SK-N-MC (cell line): ENCODE results near the gene MSANTD7.

Experiments
- DNase-seq: peaks from one replicate; pipeline ENCODE4 v3.0.0-alpha.2; 2011; ENCODE audit warnings: low read depth, low spot score
- H3K27ac ChIP-seq: fragments of 200-600 bp; sonication (generic); 2 replicates; pipeline ENCODE4 v1.5.1; 2016; ENCODE audit warnings: mixed run types
- H3K36me3 ChIP-seq: fragments of 200-600 bp; sonication (generic); 2 replicates; pipeline ENCODE4 v1.6.1; 2017; ENCODE audit warnings: antibody characterized with exemption, low read length, mixed read lengths; ENCODE audit not compliant: insufficient read depth
- H3K4me3 ChIP-seq: fragments of 200-600 bp; sonication (generic); 2 replicates; pipeline ENCODE4 v1.5.1; 2016
- H3K9ac ChIP-seq: fragments of 200-600 bp; sonication (generic); 2 replicates; pipeline ENCODE4 v1.8.0; 2017; ENCODE audit warnings: mixed run types, mixed read lengths; ENCODE audit not compliant: insufficient read length
- H3K9me3 ChIP-seq: fragments of 200-600 bp; sonication (generic); 2 replicates; pipeline ENCODE4 v1.6.1; 2017; ENCODE audit warnings: low read depth, mild to moderate bottlenecking, antibody characterized with exemption, low read length, moderate library complexity, mixed read lengths
- EZH2 ChIP-seq: fragments of 200-600 bp; sonication (generic); IDR thresholded peaks from one replicate; pipeline ENCODE4 v1.6.1; 2017; ENCODE audit warnings: antibody characterized with exemption
- FOXP2 ChIP-seq: optimal IDR thresholded peaks from 2 replicates; pipeline ENCODE3; 2011; ENCODE audit warnings: mild to moderate bottlenecking, moderate library complexity; ENCODE audit not compliant: insufficient read depth; ENCODE audit errors: extremely low read length, control extremely low read depth
- POLR2AphosphoS5 ChIP-seq: IDR thresholded peaks from 2 replicates; pipeline ENCODE4 v1.6.1; 2012; ENCODE audit warnings: mild to moderate bottlenecking, low read depth, low read length, borderline replicate concordance

Gene MSANTD7, protein sequence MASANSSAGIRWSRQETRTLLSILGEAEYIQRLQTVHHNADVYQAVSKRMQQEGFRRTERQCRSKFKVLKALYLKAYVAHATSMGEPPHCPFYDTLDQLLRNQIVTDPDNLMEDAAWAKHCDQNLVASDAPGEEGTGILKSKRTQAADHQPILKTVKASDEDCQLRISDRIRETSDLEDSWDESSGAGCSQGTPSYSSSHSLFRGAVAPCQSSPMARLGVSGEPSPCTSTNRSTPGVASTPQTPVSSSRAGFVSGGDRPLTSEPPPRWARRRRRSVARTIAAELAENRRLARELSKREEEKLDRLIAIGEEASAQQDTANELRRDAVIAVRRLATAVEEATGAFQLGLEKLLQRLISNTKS

DNA sequence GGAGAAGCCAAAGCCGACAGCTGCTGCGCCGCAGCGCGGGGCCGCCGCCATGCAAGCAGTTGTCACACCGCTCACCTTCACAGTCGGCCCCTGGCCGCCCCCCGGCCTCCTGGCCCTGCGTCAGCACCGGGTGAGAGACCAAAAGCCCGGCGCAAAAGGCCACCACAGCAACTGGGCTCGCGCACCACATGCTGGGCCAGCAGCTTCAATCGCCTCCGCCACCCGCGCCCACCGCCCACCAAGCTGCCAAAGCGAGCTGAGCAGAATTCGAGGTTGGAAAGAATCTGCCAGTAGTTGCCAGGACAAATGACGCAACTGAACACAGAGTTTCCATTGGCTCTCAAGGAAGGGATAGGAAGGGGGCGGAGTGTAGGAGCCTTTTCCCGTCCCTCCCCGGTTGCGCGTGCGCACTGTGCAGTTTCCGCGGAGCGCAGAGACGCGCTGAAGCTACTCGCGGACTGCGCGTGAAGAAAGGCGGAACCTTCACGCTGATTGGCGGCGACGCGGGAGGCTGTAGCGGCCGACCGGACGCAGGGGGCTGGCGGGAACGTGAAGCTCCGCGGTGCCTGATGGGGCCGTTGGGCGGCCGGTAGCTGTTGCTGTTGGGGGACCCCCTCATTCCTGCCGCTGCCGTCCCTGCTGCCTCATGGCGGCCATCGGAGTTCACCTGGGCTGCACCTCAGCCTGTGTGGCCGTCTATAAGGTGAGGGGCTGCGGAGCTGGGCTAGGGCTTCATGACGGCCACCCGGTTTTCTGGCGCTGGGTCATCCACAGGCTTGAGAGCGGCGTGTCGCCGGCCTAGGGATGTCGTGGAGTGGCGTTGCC, at the start of gene MSANTD7, which contains the start of the genes CDNF and HSPA14:
TSS of gene MSANTD7 (plus strand) at position 550 of the 825 bp plus-strand sequence. CDS start 3,979 bp downstream, outside the sequence.
TSS of gene CDNF (minus strand) at position 281 of the 825 bp plus-strand sequence. CDS start at position 190, 91 bp downstream.
TSS of gene HSPA14 (plus strand) at position 550 of the 825 bp plus-strand sequence. CDS start at position 647, 97 bp downstream.
- Histone ChIP-seq H3K9ac (peak within 1 kb of the TSS; percentile 85), H3K4me3 (peak within 1 kb of the TSS; percentile 83), H3K9me3 (no peaks in the 10 kb centered on the region), H3K27ac (peak within 1 kb of the TSS; percentile 42; the same call in 1 of the 2 replicates), H3K36me3 (peaks cover 19% of the 10 kb centered on the region)
- peak; percentile 70 for TF ChIP-seq POLR2AphosphoS5
- no peak for TF ChIP-seq EZH2
- DNase-seq = peak; percentile 82

DNA sequence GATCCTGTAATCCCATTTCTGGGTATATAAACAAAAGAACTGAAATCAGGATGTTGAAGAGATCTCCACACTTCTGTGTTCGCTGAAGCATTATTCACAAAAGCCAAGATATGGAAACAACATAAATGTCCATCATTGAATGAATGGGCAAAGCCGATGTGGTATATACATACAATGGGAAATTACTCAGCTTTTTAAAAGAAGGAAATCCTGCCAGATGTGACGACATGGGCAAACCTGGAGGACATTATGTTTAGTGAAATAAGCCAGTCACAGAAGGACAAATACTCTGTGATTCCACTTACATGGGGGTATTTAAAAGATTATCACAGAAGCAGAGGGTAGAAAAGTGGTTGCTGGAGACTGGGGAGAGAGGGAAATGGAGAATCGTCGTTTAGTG, 39.5 kb upstream of the MSANTD7 start:
- no peak overlapping the region for H3K9ac ChIP-seq
- no peak overlapping the region for H3K4me3 ChIP-seq
- no peaks in the 10 kb centered on the region for H3K36me3 ChIP-seq
- no peaks in the 10 kb centered on the region for H3K9me3 ChIP-seq
- TF ChIP-seq POLR2AphosphoS5 (no peak), EZH2 (no peak), FOXP2 (no peak)
- no peak overlapping the region for H3K27ac ChIP-seq
- DNase-seq = no peak

DNA sequence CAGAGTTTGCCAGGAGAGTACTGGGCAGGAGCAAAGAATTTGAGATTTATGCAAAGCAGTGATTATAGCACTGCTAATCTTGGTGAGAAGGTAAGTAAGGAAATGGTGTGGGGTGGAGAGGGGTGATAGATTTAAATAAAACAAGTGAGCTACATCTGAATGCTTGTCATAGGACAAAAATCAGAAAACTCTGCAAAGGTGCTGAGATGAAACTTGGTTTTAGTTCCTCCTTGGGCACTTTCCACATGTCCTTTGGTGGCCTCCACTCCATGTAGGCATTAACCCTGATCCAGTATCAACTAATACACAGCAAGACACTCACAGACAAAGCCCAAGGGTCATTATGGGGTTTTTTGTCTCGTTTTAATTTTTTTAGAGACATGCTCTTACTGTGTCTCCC, 37.7 kb upstream of the MSANTD7 start:
- Histone ChIP-seq H3K4me3 (no peak overlapping the region), H3K9ac (no peak overlapping the region), H3K9me3 (no peaks in the 10 kb centered on the region), H3K27ac (no peak overlapping the region), H3K36me3 (no peaks in the 10 kb centered on the region)
- no peak for DNase-seq
- TF ChIP-seq EZH2 (no peak), FOXP2 (no peak), POLR2AphosphoS5 (no peak)

DNA sequence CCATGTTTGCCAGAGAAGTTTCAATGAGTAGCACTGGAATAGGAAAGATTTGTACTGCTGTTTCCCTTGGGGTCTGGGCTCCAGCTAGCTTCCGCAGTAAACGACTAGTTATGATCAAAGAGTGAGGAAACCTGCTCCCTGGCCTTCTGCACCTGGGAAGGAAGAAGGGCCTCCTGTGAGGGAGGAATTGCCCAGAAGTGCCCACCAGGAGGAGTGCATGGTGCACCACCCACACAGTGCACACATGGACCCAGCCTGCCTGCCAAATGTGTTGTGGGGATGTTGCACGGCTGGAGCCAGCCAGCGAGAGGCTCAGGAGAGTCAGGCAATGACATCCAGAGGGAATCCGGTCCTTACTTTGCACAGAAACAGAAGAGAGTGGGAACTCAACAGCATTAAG, 36.4 kb upstream of the MSANTD7 start:
- no peak for DNase-seq
- Histone ChIP-seq H3K9me3 (no peaks in the 10 kb centered on the region), H3K36me3 (no peaks in the 10 kb centered on the region), H3K9ac (no peak overlapping the region), H3K4me3 (no peak overlapping the region), H3K27ac (no peak overlapping the region)
- no peak for TF ChIP-seq FOXP2
- TF ChIP-seq POLR2AphosphoS5 = no peak
- no peak for TF ChIP-seq EZH2

DNA sequence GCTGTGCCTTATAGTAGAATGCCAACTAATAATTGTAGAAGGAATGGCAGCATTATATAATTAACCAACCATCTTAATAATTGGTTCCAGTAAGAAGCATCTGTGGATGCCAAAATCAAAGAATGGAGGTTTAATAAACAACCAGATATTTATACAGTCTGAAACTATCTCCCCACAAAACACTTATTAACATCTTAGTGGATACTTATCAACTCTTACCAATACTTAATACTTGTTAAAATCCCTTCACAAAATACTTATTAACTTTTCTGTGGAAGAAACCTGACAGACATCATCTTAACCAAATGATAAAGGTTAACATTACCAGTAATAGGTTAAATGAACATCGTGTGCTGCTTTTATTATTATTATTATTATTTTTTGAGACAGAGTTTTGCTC, 34.3 kb upstream of the MSANTD7 start:
- no peaks in the 10 kb centered on the region for H3K36me3 ChIP-seq
- H3K4me3 ChIP-seq = no peak overlapping the region
- TF ChIP-seq EZH2 (no peak), FOXP2 (no peak), POLR2AphosphoS5 (no peak)
- no peak overlapping the region for H3K9ac ChIP-seq
- no peak for DNase-seq
- H3K9me3 ChIP-seq = no peaks in the 10 kb centered on the region
- no peak overlapping the region for H3K27ac ChIP-seq

DNA sequence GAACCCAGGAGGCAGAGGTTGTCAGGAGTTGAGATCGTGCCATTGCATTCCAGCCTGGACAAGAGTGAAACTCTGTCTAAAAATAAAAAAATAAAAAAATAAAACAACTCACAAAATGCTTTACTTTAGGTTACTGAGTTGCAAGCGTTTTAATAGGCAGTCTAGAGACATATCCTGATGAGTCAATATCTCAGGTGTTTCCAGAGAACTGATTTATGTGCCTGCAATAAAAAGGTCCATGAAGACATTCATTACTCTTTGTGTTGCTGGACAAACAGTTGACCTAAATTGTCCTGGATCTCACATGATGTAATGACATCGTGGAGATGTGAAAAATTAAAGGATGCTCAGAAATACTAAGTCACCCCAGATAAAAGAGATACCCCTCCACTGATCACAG, 31.8 kb upstream of the MSANTD7 start:
- TF ChIP-seq EZH2 = no peak
- no peak for TF ChIP-seq POLR2AphosphoS5
- no peak for TF ChIP-seq FOXP2
- DNase-seq = no peak
- H3K36me3 ChIP-seq = no peaks in the 10 kb centered on the region
- H3K9me3 ChIP-seq = no peaks in the 10 kb centered on the region
- no peak overlapping the region for H3K9ac ChIP-seq
- H3K27ac ChIP-seq = no peak overlapping the region
- H3K4me3 ChIP-seq = no peak overlapping the region

DNA sequence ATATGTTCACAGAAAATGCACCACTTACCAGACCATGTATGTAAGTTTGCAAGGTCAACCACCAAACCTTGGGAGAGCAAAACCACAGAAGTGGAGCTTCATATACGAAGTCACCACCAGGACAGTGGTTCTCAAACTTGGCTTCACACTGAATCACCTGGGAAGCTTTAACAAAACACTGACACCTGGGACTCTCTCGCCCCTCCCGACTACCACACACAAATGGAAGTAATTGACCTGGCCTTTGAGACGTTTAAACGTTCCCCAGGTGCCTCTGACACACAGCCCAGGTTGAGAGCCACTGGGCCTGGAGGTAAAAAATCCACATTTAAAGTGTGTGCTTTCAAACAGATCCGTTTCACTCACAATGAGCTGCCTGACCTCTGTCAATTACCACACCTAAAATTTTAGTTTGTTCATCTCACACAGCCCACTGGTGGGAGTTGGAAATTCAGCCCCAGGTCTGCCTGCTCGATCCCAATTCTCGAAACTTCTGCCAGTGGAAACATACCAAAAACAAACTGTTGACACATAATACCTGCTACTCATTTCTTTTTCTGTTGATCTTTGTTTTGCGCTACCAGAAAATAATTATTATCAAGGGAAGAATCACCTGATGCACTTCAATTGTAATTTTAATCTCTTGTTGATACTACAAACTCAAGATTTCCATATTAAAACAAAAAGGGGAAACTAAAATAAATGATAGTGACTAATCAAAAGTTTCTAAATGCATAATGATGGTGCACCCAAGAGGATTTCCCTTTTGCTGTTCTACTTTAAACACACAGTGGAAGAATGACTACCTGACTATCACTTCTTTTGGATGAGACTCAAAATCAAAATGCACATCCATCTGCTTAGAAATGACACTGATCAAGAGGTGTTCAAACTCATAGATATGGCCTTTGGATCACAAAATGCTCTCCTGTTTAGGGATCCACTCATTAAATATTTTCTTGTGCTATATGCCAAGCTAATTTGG, 26.8 kb upstream of the MSANTD7 start:
- DNase-seq = no peak
- H3K36me3 ChIP-seq = no peaks in the 10 kb centered on the region
- no peak overlapping the region for H3K9ac ChIP-seq
- no peak overlapping the region for H3K27ac ChIP-seq
- no peaks in the 10 kb centered on the region for H3K9me3 ChIP-seq
- no peak overlapping the region for H3K4me3 ChIP-seq
- no peak for TF ChIP-seq EZH2
